ENCODE data around the gene SPINT1.

SPINT1 gene

DNA sequence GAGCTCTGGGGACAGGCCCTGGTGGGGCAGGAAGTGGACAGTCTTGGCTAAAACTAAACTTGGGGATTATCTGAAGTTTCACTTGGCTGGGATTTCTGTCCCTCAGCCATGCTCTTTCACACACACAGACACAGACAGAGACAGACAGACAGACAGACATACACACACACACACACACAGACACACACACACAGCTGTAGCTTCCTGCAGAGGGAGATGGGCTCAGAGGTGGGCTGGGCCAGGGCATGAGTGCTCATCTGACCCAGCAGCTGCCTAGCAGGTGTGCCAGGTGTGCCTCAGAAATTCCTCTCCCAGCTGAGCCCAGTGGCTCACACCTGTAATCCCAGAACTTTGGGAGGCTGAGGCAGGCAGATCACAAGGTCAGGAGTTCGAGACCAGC is 26.9 kb downstream of the SPINT1 start:
- H3K27me3 ChIP-seq (ENCODE audit: control insufficient read depth in 1 of 2, insufficient read depth in 1 of 2, low read length in 2 of 2) = peaks cover 10 to 38% of the 10 kb centered on the region in 2 experiments
- H2BK5ac ChIP-seq (ENCODE audit: low read depth, low read length, poor library complexity, severe bottlenecking) = no peak overlapping the region
- no peak overlapping the region for H4K8ac ChIP-seq (ENCODE audit: low read length)
- H3K4me2 ChIP-seq (ENCODE audit: low read length, poor library complexity, severe bottlenecking) = no peak overlapping the region
- no peak overlapping the region for H2AFZ ChIP-seq (ENCODE audit: low read depth, low read length)
- H3K18ac ChIP-seq (ENCODE audit: low read depth in 1 of 2, low read length in 2 of 2) = peak overlapping the region in 1 of 2 experiments; percentile 38
- H3K23ac ChIP-seq (ENCODE audit: low read length in 2 of 2) = peak overlapping the region in 1 of 2 experiments; percentile 42
- no peak overlapping the region for H3K4me3 ChIP-seq (ENCODE audit: insufficient read depth in 1 of 2, low read depth in 1 of 2, low read length in 2 of 2)
- no peak overlapping the region for H3K4ac ChIP-seq (ENCODE audit: low read depth in 1 of 2, low read length in 2 of 2)
- H3K9ac ChIP-seq (ENCODE audit: low read length) = no peak overlapping the region
- H3K9me3 ChIP-seq (ENCODE audit: control insufficient read depth, low read length) = no peaks in the 10 kb centered on the region
- no peaks in the 10 kb centered on the region for H3K79me1 ChIP-seq (replicated peaks; ENCODE audit: low read length, poor library complexity, severe bottlenecking)
- no peak overlapping the region for H2BK15ac ChIP-seq (ENCODE audit: low read depth, poor library complexity, severe bottlenecking)
- no peak overlapping the region for H4K91ac ChIP-seq (ENCODE audit: low read length)
- WGBS = 78% methylated on average over 1 of the region's 1 CpG
- no peak overlapping the region for H2BK12ac ChIP-seq (ENCODE audit: low read length in 2 of 2)
- no peak overlapping the region for H3K27ac ChIP-seq (ENCODE audit: low read length, poor library complexity, severe bottlenecking)
- H3K4me1 ChIP-seq (ENCODE audit: control insufficient read depth, insufficient read depth, low read depth, low read length) = peaks cover 19% of the 10 kb centered on the region
- no peak overlapping the region for H2BK120ac ChIP-seq (ENCODE audit: low read depth, low read length)
- no peak for DNase-seq
- H3K14ac ChIP-seq (ENCODE audit: low read length in 2 of 2) = no peak overlapping the region
- no peak overlapping the region for H2AK5ac ChIP-seq (ENCODE audit: low read length, severe bottlenecking)
- H3K36me3 ChIP-seq (ENCODE audit: control insufficient read depth in 1 of 2, insufficient read depth in 2 of 2, low read depth in 1 of 2, low read length in 2 of 2) = no peaks in the 10 kb centered on the region

DNA sequence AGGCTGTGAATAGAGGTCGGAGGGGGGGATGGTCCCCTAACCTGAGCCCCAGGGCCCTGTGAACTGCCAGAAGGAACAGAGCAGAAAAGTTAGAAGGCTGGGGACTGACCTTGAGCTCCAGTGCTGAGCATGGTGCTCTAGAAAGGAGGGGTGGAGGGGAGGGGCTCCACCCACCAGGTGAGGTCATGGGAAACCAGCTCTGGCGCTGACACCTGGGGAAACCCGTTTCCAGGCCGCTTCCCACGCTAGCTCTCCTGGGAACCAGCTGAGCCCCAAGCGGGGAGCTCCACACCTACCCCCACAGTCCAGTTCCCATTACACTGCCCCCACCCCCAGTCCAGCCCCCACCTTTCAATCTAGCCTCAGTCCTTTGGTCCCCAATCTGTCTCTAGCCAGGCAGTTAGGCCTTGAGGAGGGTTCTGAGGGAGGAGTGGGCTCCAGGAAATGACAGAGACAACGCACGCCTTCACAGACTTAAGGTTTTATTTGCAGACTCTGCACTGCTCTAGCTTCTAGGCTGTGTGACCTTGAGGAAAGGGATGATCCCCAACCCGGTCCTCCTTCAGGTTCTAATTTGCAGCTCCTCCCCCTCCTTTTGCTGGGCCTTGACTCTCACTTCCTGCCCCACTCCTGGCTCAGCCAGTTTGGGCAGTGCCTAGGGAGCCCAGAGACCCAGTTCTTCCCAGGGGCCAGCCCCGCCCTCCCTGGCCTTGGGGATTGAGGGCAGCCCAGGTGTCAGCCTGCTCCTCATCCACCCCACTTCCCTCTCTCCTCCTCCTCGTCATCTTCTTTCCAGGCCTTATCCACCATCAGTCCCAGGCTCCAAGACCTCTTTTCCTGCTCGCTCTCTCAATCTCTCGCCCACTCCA is 28.1 kb downstream of the SPINT1 start:
- Histone ChIP-seq H3K79me1 (replicated peaks; ENCODE audit: low read length, poor library complexity, severe bottlenecking) (no peaks in the 10 kb centered on the region), H3K18ac (ENCODE audit: low read depth in 1 of 2, low read length in 2 of 2) (no peak overlapping the region), H3K4ac (ENCODE audit: low read depth in 1 of 2, low read length in 2 of 2) (no peak overlapping the region), H3K9me3 (ENCODE audit: control insufficient read depth, low read length) (no peaks in the 10 kb centered on the region), H4K91ac (ENCODE audit: low read length) (no peak overlapping the region), H3K4me3 (ENCODE audit: insufficient read depth in 1 of 2, low read depth in 1 of 2, low read length in 2 of 2) (no peak overlapping the region), H2BK12ac (ENCODE audit: low read length in 2 of 2) (no peak overlapping the region), H3K4me2 (ENCODE audit: low read length, poor library complexity, severe bottlenecking) (no peak overlapping the region), H2AK5ac (ENCODE audit: low read length, severe bottlenecking) (no peak overlapping the region), H3K9ac (ENCODE audit: low read length) (no peak overlapping the region), H2BK120ac (ENCODE audit: low read depth, low read length) (no peak overlapping the region), H3K36me3 (ENCODE audit: control insufficient read depth in 1 of 2, insufficient read depth in 2 of 2, low read depth in 1 of 2, low read length in 2 of 2) (no peaks in the 10 kb centered on the region), H3K27me3 (ENCODE audit: control insufficient read depth in 1 of 2, insufficient read depth in 1 of 2, low read length in 2 of 2) (peaks cover 10 to 38% of the 10 kb centered on the region in 2 experiments), H3K4me1 (ENCODE audit: control insufficient read depth, insufficient read depth, low read depth, low read length) (peaks cover 14% of the 10 kb centered on the region), H3K23ac (ENCODE audit: low read length in 2 of 2) (no peak overlapping the region), H2BK5ac (ENCODE audit: low read depth, low read length, poor library complexity, severe bottlenecking) (no peak overlapping the region), H2BK15ac (ENCODE audit: low read depth, poor library complexity, severe bottlenecking) (peak overlapping the region; percentile 57), H3K14ac (ENCODE audit: low read length in 2 of 2) (no peak overlapping the region), H3K27ac (ENCODE audit: low read length, poor library complexity, severe bottlenecking) (no peak overlapping the region), H2AFZ (ENCODE audit: low read depth, low read length) (no peak overlapping the region), H4K8ac (ENCODE audit: low read length) (no peak overlapping the region)
- WGBS = 67% methylated on average over 8 of the region's 13 CpGs
- DNase-seq = no peak

DNA sequence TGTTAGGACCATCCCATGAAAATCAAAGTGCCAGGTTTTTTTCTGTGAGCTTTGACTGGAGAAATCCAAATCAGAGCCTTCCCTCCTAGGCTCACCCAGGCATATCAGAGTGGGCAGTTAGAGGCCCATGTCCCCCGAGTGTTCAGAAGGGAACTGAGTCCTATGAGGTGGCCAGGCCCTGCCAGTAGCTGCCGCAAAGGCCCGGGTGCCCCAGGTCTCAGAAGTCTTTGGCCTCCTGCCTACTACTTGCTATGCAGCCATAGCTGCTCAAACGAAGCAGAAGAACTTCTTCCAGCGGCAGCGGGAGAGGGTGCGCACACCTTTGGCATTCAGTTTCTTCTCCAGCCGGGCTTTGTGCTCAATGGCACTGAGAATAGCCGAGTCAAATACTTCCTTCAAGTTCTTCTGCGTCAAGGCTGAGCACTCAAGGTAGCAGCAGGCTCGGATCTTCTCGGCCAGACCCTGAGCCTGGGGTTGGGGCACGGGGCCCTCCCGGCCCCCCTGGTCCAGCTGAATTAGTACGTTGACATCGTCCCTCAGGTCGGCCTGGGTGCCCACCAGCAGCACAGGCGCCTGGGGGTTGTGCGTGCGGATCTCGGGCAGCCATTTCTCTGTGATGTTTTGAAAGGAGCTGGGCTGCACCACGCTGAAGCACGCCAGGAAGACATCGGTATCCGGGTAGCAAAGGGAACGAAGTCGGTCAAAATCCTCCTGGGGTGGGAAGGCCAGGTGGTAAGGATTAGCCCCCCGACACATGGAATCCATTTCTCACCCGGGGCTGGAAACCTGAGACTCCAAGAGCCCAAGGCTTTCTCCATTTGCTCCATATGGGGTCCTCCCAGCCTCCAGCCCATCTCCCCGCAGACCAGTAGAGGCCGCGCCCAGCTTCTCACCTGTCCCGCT is 29.2 kb downstream of the SPINT1 start:
- 70% methylated on average over 33 of the region's 33 CpGs for WGBS
- peak overlapping the region; percentile 55 for H4K8ac ChIP-seq (ENCODE audit: low read length)
- H3K14ac ChIP-seq (ENCODE audit: low read length in 2 of 2) = no peak overlapping the region
- H2AK5ac ChIP-seq (ENCODE audit: low read length, severe bottlenecking) = no peak overlapping the region
- H3K9ac ChIP-seq (ENCODE audit: low read length) = no peak overlapping the region
- H2BK15ac ChIP-seq (ENCODE audit: low read depth, poor library complexity, severe bottlenecking) = no peak overlapping the region
- peak overlapping the region; percentile 59 to 66 for H3K4me3 ChIP-seq (ENCODE audit: insufficient read depth in 1 of 2, low read depth in 1 of 2, low read length in 2 of 2)
- no peak overlapping the region for H3K4ac ChIP-seq (ENCODE audit: low read depth in 1 of 2, low read length in 2 of 2)
- peaks cover 10 to 38% of the 10 kb centered on the region in 2 experiments for H3K27me3 ChIP-seq (ENCODE audit: control insufficient read depth in 1 of 2, insufficient read depth in 1 of 2, low read length in 2 of 2)
- H3K27ac ChIP-seq (ENCODE audit: low read length, poor library complexity, severe bottlenecking) = no peak overlapping the region
- H4K91ac ChIP-seq (ENCODE audit: low read length) = no peak overlapping the region
- no peak overlapping the region for H2BK12ac ChIP-seq (ENCODE audit: low read length in 2 of 2)
- no peaks in the 10 kb centered on the region for H3K79me1 ChIP-seq (replicated peaks; ENCODE audit: low read length, poor library complexity, severe bottlenecking)
- no peak overlapping the region for H3K18ac ChIP-seq (ENCODE audit: low read depth in 1 of 2, low read length in 2 of 2)
- peak overlapping the region; percentile 84 for H3K4me2 ChIP-seq (ENCODE audit: low read length, poor library complexity, severe bottlenecking)
- no peaks in the 10 kb centered on the region for H3K9me3 ChIP-seq (ENCODE audit: control insufficient read depth, low read length)
- no peaks in the 10 kb centered on the region for H3K36me3 ChIP-seq (ENCODE audit: control insufficient read depth in 1 of 2, insufficient read depth in 2 of 2, low read depth in 1 of 2, low read length in 2 of 2)
- peak overlapping the region; percentile 60 for H2AFZ ChIP-seq (ENCODE audit: low read depth, low read length)
- no peak overlapping the region for H3K23ac ChIP-seq (ENCODE audit: low read length in 2 of 2)
- no peak for DNase-seq
- no peak overlapping the region for H2BK5ac ChIP-seq (ENCODE audit: low read depth, low read length, poor library complexity, severe bottlenecking)
- peaks cover 14% of the 10 kb centered on the region for H3K4me1 ChIP-seq (ENCODE audit: control insufficient read depth, insufficient read depth, low read depth, low read length)
- H2BK120ac ChIP-seq (ENCODE audit: low read depth, low read length) = no peak overlapping the region

Data from mesenchymal stem cell (in vitro differentiated cells and primary cell).